HL-60/S4 treated with phorbol 12-myristate 13-acetate at 8.2 ng/mL for 4 days and 3 days (cell line): ENCODE measurements around the gene COL5A1.

Source experiments
- in situ Hi-C: fragments of 300-500 bp; cut with MboI; formaldehyde crosslinking; loops from 2 replicates; pipeline ENCODE4 v1.15.0; 2022; ENCODE audit warnings: low sequenced_read_pairs

COL5A1 gene

DNA sequence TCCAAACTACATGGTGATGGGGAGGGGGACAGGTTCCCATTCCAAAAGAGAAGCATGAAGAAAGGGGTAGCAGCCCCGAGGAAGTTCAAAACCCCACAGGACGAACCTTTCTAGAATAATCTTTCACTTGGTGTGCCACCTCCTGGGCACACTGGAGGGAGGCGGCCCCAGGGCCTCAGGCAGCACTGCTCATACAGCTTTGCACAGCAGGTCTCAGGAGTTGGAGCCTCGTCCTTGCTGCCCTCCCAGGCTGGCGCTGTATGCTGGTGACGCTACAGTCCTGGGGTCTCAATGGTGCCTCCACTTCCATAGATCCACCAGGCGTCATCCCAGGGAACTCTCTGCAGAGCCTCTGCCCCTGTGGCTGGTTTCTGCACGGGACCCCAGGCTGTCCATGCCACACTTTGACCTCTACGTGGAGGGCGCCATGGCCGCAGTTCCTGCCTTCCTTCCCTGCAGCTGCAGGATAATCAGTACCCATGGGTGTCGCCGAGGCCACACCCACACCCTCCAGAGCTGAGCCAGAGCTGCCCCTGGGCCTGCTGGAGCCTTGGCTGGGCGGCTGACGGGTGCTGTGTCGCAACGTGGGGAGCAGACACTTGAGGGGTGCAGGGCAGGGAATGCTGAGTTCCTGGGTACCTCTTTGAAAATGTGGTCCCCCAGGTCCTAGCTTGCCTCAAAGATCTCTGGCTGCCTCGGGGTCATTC is 95.3 kb downstream of the COL5A1 start:
- in situ Hi-C loops = no loop called here

DNA sequence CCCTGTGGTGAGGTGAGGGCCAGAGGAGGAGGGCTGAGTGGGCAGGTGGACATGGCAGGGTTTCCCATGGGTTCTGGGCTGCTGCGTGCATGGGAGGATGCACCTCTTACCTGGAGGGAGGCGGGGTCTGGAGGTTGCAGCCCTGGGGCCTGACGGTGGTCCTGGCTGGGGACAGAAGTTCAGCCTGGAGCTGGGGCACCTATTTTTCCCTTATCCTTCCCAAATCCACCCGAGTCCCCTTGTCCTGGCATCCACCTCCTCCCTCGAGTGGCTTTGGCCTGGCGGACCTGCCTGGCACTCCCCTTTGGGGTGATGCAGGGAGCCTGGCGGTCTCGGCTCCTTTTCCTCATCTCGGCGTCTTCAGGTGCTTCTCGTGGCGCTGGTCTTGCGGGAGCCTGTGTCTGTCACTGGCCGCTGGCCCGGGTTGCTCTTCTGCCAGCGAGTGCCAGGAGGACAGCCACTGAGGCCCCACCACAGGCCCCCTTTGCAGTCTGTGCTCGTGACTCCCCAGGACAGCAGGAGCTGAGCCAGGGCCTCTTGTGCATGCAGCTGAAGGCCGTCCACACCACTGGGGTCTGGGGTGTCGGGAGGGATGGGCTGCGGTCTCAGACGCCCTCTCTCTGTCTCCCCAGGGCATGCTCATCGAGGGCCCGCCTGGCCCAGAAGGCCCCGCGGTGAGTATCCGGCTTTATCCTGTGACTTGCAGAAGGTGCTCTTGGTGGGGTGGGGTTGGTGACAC is 96.4 kb downstream of the COL5A1 start:
- in situ Hi-C loops = no loop called here

DNA sequence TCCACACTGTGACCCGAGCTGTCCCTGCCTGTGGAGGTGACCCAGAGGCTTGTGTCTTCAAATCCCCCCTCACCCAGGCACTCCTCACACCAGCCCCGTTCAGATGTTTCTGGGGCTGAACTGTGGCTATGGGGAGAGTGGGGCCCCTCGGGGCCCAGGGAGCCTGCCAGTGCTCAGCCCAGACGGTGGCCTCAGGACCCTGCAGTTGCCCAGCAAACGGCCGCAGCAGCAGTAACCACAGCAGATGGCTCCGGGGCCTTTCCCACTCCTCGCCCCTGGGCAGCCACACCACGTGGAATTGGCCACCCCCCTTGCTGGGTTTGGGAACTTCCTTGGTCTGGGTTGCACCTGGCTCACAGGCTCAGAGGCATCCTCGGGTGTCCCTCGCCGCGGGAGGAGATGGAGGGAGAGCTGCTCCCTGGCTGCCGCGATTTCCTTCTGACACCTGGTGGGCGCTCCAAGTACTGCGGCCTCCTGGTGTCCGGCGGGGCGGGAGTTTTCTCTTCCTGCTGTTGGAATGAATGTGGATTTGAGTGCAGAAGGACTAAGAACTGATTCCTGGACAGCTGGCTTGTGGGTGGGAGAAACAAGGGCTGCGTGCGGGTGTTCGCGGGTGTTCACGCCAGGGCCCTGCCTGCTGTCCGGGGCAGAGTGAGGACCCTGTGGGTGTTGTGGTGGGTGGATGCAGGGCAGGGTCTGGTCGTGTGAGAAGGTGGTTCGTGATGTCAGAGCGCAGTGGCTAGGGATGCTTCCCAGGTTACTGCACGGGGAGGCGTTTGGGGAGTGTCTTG is 97.5 kb downstream of the COL5A1 start:
- in situ Hi-C loops = no loop called here

DNA sequence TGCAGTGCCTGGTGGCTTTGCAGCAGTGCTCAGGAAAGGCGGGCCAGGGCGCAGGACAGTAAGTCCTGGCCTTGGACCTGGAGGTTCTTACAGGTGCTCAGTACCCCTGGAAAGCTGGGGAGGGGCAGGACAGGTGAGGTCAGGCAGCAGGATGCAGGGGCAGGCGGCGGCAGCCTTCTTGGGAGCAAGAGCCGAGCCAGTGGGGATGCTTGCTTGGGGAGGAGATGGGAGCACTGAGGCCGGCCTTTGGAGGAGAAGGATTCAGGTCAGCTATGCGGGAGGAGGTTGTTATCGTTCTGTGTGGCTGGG is 98.0 kb downstream of the COL5A1 start:
- in situ Hi-C loops = no loop called here

DNA sequence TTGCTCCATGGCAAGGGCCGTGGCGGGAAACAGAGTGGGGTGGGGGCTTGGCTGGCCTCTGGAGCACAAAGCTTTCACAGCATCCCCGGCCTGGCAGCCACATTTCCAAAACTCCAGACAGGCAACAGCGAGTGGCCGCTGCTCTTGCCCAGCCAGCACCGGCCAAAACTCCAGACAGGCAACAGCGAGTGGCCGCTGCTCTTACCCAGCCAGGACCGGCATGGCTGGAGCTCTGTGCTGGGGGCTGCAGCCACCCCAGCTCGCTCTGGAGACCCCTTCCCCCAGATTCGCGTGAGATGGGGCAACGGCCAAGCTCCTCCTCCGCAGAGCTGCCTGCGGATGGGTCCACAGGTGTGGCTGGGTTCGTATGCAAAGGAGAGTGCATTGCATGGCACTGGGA is 98.5 kb downstream of the COL5A1 start:
- in situ Hi-C loops = no loop called here

DNA sequence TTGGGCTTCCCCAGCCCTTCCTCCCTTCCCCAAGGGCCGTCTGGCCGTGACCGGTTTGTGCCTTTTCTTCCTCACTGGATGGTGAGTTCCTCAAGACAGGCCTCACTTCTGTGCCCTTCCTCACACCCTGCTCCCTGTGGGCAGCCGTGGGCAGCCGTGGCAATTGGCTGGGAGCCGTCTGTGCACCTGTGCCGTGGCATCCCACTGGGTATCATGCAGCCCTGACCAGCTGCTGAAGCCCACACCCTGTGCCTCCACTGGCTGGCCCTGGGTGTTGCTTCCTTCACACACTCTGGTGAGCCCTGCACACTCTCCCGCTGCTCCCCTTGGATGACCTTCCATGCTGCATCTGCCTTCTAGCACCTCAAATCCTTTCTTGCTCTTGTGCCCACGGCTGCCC is 100.2 kb downstream of the COL5A1 start:
- in situ Hi-C loops = no loop called here

DNA sequence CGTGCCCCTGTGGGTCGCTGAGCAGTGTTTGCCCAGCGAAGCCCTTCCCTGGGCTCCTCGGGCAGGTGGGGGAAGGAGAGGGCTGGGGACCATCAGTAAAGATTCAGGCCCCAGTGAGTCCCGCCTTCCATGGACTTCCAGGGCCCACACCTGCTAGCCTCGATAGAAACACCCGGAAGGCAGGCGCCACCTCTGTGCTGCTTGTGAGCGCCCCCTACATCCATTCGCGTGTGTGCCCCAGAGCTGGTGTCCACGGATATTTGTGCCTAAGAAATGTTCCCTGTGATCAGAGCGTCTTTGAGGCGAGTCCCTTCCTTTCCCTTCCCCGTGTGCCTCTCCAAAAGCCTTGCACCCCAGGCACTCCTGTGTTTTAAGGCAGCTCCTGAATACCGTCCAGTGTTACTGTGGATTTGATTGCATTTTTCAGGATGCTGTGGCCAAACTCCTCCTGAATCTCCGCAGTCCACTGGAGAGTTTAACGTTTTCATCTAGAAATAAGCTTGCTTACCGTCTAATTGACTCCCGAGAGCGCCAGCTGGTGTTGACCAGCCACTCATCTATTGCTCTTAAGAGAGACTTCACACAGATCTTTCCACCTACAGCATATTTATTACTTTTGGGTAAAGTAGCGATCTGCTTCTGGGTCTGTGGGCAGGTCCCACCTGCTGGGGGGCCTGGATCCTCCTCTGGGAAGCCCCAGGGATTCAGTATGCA is 101.4 kb downstream of the COL5A1 start:
- in situ Hi-C loops = no loop called here

DNA sequence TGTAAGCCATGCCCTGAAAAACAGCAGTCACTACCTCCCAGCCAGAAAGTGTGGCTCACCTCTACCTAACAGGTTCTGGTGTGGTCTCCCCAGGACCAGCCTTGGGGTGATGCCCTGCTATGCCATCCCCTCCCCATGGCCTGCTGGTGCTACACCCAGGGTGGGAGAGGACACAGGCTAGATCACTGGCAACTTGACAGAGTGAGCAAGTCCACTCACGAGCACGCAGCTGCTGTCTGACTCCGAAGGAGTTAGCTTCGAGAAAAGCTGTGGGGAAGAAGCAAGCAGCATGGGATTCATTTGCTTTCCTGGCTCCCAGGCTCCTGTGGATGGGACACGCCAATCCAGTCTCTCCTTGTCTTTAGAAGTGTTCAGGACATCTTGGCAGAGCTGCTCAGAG is 102.2 kb downstream of the COL5A1 start:
- in situ Hi-C loops = no loop called here

DNA sequence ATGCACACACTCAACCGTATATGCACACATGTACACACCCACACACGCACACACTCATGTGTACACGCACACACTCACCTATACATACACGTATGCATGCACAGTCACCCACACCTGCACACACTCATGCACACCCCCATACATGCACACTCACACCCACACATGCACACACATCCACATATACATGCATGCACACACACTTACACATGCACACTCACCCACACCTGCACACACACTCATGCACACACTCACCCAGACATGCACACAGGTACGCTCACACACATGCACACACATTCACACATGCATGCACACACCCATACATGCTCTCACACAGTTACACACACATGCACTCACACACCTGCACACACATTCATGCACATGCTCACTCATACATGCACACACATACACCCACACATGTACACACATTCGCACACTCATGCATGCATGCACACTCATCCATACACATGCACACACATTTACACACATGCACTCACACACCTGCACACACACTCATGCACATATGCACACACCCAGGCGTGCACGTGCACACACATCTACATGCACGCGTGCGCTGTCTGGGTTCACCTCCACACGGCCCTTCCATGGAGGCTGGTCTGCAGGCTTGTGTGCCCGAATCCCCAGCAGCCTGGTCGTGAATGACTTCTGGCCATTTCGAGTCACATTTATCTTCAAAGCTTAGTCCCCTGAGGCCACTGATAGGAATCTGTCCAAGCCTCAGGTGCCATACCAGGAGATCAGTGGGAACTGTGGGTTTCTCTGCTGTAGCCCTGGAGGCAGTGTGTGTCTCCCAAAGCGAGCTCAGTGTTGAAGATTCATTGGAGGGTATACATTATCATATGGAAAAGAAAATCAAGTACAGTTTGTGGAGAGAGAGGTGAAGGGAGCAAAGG is 103.0 kb downstream of the COL5A1 start:
- in situ Hi-C loops = no loop called here

GRCh38 chr9:134747951-134748489 is 106.4 kb downstream of the COL5A1 start:
- in situ Hi-C loops = no loop called here

- in situ Hi-C loops = no loop called here
Observed at GRCh38 chr9:134748591-134748990, 107.0 kb downstream of the COL5A1 start.

DNA sequence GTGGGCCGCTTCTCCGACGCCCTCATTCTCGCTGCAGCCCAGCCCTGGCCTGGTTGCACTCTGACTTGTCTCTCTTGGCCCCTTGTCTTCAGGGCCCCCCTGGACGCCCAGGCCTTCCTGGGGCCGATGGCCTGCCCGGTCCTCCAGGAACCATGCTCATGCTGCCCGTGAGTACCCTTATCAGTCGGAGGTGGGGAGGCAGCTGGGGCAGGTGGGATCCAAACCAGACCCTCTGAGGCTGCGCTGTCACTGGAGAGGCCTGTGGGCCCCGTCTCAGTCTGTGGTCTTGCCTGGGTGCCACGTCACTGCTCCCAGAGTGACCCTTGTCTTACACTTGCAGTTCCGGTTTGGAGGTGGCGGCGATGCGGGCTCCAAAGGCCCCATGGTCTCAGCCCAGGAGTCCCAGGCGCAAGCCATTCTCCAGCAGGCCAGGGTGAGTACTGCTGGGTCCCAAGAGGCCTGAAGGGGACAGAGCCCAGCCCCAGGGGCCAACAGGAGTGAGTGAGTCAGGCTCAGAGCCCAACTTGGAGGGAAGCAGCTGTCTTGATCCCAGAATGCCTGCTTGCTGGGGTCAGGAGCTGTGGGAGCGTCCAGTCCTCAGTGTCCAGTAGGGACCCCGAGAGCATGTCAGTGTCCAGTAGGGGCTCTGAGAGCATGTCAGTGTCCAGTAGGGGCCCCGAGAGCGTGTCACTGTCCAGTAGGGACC is 109.0 kb downstream of the COL5A1 start:
- in situ Hi-C loops = no loop called here

DNA sequence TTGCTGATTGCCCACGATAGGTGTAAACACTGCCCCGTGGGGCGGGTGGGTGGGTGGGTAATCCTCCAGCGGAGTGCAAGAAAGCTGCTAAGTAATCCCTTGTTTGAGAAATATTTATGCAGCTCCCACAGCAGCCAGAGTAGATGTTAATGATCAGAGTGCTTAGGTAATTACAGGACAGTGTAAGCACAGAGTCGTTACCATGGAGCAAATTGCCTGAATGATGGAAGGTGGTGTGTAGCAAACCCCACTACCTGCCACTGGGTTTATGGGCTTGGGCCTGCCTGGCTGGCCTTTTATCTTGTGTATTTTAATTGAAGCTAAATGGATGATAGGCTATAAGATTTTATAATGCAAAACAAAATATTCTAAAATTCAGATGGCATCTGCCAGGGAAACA is 110.0 kb downstream of the COL5A1 start:
- in situ Hi-C loops = no loop called here

GRCh38 chr9:134752471-134753168 is 111.0 kb downstream of the COL5A1 start:
- in situ Hi-C loops = no loop called here

DNA sequence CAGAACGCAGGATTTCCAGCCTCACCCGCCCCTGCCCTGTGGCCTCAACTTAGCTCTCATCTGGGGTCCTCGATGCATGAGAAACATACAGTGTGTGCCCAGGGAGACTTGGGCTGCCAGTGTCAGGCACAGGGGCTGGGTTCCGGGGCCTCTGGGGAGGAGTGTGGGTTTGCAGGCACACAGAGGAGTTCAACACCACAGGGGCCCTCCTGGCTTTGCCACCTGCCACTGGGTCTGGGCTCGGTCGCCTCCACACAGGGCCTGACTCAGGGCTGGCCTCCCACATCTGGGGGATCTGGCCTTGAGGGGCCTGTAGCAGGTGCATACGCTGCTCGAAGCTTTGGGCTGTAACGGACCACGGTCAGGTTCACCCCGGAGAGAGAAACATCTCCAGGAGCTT is 111.6 kb downstream of the COL5A1 start:
- in situ Hi-C loops = no loop called here

DNA sequence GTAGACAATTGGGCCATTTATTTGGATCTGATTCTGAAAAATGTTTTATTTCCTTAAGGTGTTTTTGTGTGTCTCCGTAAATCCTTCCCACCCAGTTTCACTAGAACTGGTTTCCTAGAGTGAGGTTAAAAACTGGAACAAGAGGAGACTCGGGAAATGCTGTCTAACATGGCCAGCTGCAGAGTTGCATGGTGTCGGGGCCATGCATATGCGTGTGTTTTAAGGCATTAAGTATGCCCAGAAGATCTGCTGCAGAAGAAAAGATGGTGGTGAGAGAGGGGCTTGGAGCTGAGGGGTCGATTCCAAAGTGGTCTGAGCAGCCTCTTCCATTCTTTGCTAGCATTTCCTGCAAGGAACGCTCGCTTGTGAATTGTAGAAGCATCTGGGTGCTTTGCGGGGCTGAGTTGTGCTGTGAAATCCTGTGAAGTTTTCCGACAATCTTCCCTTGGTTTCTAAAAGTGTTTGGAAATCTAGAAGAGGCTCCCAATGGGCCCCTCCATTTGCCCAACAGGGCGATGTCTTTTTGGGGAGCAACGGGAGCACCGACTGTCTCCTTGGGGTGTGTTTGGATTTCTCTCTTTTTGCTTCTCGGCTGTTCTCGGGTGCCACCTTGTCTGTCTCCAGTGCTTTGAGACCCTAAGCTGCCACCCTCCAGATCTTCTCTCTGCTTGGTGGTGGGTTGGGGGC is 113.8 kb downstream of the COL5A1 start:
- in situ Hi-C loops = no loop called here

GRCh38 chr9:134756098-134756497 is 114.5 kb downstream of the COL5A1 start:
- in situ Hi-C loops = no loop called here
